K562 (cell line): ENCODE results near the gene HINT3. TPM values are rescaled to one million over a fixed set of nuclear protein-coding genes. Genes with fewer than 3 reads are reported as not detected.

Experiments
- ATF1 ChIP-seq, 2 experiments: fragments of 450-650 bp in 1 of 2; IDR thresholded peaks; 2 replicates each; pipeline ENCODE4 v1.6.1; 2016; ENCODE audit warnings: missing compliant biosample characterization in 1 of 2, missing genetic modification characterization in 1 of 2
- CEBPB ChIP-seq: fragments of 450-650 bp; IDR thresholded peaks from 2 replicates; pipeline ENCODE4 v1.6.1; 2016; ENCODE audit warnings: missing genetic modification characterization, missing compliant biosample characterization
- ELF4 ChIP-seq: fragments of 450-650 bp; formaldehyde crosslinking; IDR thresholded peaks from 2 replicates; pipeline ENCODE4 v1.4.0; 2022; ENCODE audit warnings: missing genetic modification characterization
- EP300 ChIP-seq: IDR thresholded peaks from 2 replicates; pipeline ENCODE4 v1.6.1; 2012; ENCODE audit warnings: low read length, improper control_type of control experiment
- ESRRB ChIP-seq: fragments of 250-450 bp; sonication (Bioruptor Pico); IDR thresholded peaks from 2 replicates; pipeline ENCODE4 v1.5.0; 2020; ENCODE audit warnings: mild to moderate bottlenecking, moderate library complexity, borderline replicate concordance
- ETS1 ChIP-seq: conservative IDR thresholded peaks from 2 replicates; pipeline ENCODE4 v1.6.1; 2011; ENCODE audit warnings: low read depth, mild to moderate bottlenecking, low read length; ENCODE audit not compliant: control insufficient read depth
- MAZ ChIP-seq, 2 experiments: fragments of 450-650 bp in 1 of 2; sonication (generic) in 1 of 2; formaldehyde crosslinking; IDR thresholded peaks in 1 of 2; conservative IDR thresholded peaks in 1 of 2; 2 replicates each; pipeline versions ENCODE4 v1.4.0 to v1.5.0; 2020; ENCODE audit warnings: mild to moderate bottlenecking in 1 of 2, missing genetic modification reagents in 1 of 2
- MGA ChIP-seq: fragments of 450-650 bp; IDR thresholded peaks from 2 replicates; pipeline ENCODE4 v1.6.1; 2016; ENCODE audit warnings: mild to moderate bottlenecking, moderate library complexity
- NBN ChIP-seq: fragments of 450-650 bp; IDR thresholded peaks from 2 replicates; pipeline ENCODE4 v1.6.1; 2016; ENCODE audit warnings: low read depth, mild to moderate bottlenecking
- NEUROD1 ChIP-seq: fragments of 150-350 bp; IDR thresholded peaks from 2 replicates; pipeline ENCODE4 v1.6.1; 2014; ENCODE audit warnings: borderline replicate concordance, low read length, low read depth; ENCODE audit not compliant: partially characterized antibody
- NR2C1 ChIP-seq, 2 experiments: fragments of 450-650 bp; IDR thresholded peaks; 2 replicates each; pipeline ENCODE4 v1.6.1; 2017; ENCODE audit warnings: mild to moderate bottlenecking in 2 of 2, antibody characterized with exemption in 1 of 2, inconsistent platforms in 1 of 2, missing compliant biosample characterization in 1 of 2, missing genetic modification characterization in 1 of 2
- PTTG1 ChIP-seq: fragments of 450-650 bp; IDR thresholded peaks from 2 replicates; pipeline ENCODE4 v1.6.1; 2016; ENCODE audit warnings: low read depth, mild to moderate bottlenecking, missing genetic modification characterization, missing compliant biosample characterization
- RBM15 ChIP-seq: fragments of 200-400 bp; formaldehyde crosslinking; IDR thresholded peaks from 2 replicates; pipeline ENCODE4 v1.6.1; 2018; ENCODE audit warnings: mild to moderate bottlenecking, low read length, moderate library complexity; ENCODE audit not compliant: insufficient read depth
- SMARCA4 ChIP-seq: fragments of 450-650 bp; IDR thresholded peaks from 2 replicates; pipeline ENCODE4 v1.6.1; 2016
- WHSC1 ChIP-seq: IDR thresholded peaks from one replicate; pipeline ENCODE4 v1.6.1; 2012; ENCODE audit warnings: low read length, control low read depth, inconsistent platforms
- ZNF124 ChIP-seq: sonication (generic); formaldehyde crosslinking; IDR thresholded peaks from 2 replicates; pipeline ENCODE4 v1.8.1; 2022; ENCODE audit warnings: missing genetic modification reagents
- polyA plus RNA-seq, 8 experiments: library from polyadenylated mRNA; depleted of rRNA in 4 of 8; stranded (reverse) in 5 of 8; unstranded in 3 of 8; fragments of >200 nt; fragmentation: Nextera tagmentation in 2 of 8; fragmentation: Illumina TruSeq in 1 of 8; extraction: Ambion mirVana in 2 of 8; extraction: Trizol in 1 of 8; gene quantifications; 2 replicates each; pipeline versions ENCODE4 v1.2.1 to v1.2.3, GENCODE V29; 2011 to 2014; ENCODE audit warnings: inconsistent platforms in 1 of 8, missing spikeins in 1 of 8
- total RNA-seq, 7 experiments: library from RNA; depleted of rRNA in 6 of 7; stranded (reverse); fragments of >200 nt in 6 of 7; fragmentation: Illumina TruSeq in 2 of 7; extraction: Trizol in 2 of 7; gene quantifications; 2 replicates each; pipeline versions ENCODE4 v1.2.1 to v1.2.3, GENCODE V29; 2011 to 2021; ENCODE audit warnings: low replicate concordance in 1 of 7

Gene HINT3
- total and polyA plus RNA-seq, 9 of the 15 experiments (the other 6 are each of a cell fraction or from before 2014, with no cell fraction given) = 1.4 to 16.6 (median 10.8) TPM

GRCh38 chr6:125924697-125925358, 31.7 kb upstream of the HINT3 start (continued):
- TF ChIP-seq MGA (no peak), MAZ (CRISPR knock-in tag; conservative IDR thresholded peaks at IDR 0.05 in 1 of 2, IDR thresholded peaks at IDR 0.05 in 1 of 2) (peak in 1 of 2 experiments; percentile 15; a peak in 1 of 4 replicates), NBN (no peak), EP300 (no peak), NR2C1 (IDR thresholded peaks at IDR 0.05) (no peak), NR2C1 (tag; IDR thresholded peaks at IDR 0.05) (peak; percentile 41), ATF1 (CRISPR knock-in tag; IDR thresholded peaks at IDR 0.05) (no peak), ATF1 (tag; IDR thresholded peaks at IDR 0.05) (no peak), WHSC1 (peak; percentile 56), PTTG1 (tag) (peak; percentile 17; the same call in 1 of the 2 replicates), ESRRB (CRISPR knock-in tag) (no peak), CEBPB (tag) (no peak), NEUROD1 (no peak), RBM15 (no peak), ELF4 (CRISPR knock-in tag) (no peak), ZNF124 (CRISPR knock-in tag) (no peak), ETS1 (no peak), SMARCA4 (no peak)
